Choroid plexus epithelial cell (primary cell): Measurements from ENCODE around the gene ZFP28.

Source experiments
- DNase-seq: peaks from one replicate; pipeline ENCODE4 v3.0.0-alpha.2; 2010; ENCODE audit warnings: low read depth
- H3K4me3 ChIP-seq: 2 replicates; pipeline ENCODE4 v1.5.1; 2011; ENCODE audit warnings: low read depth, mild to moderate bottlenecking, control low read depth, low read length, moderate library complexity
- TF ChIP-seq, protein P1 (sequence below): conservative IDR thresholded peaks from 2 replicates; pipeline ENCODE4 v1.5.1; 2011; ENCODE audit warnings: low read depth, mild to moderate bottlenecking, control low read depth, inconsistent platforms, low read length, moderate library complexity

ZFP28 gene

DNA sequence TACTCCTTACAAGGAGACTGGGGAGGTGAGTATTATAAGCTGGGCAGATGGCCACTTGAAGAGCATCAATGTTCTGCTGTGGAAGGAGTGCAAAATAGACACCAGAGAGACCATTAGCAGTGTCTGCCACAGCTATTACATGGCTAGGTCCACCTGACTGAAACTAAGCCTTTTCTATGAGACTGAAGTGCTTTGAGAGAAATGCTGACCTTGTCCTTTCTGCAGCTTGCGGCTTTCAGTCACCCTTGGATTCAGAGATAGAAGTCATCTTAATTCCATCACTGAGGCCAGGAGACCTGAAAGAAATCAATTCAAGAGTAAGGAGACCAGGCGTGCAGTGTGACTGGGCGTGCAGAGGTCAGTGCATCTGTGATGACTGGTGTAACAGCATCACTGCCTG, 1.3 kb upstream of the ZFP28 start:
- TF ChIP-seq, protein P1, sequence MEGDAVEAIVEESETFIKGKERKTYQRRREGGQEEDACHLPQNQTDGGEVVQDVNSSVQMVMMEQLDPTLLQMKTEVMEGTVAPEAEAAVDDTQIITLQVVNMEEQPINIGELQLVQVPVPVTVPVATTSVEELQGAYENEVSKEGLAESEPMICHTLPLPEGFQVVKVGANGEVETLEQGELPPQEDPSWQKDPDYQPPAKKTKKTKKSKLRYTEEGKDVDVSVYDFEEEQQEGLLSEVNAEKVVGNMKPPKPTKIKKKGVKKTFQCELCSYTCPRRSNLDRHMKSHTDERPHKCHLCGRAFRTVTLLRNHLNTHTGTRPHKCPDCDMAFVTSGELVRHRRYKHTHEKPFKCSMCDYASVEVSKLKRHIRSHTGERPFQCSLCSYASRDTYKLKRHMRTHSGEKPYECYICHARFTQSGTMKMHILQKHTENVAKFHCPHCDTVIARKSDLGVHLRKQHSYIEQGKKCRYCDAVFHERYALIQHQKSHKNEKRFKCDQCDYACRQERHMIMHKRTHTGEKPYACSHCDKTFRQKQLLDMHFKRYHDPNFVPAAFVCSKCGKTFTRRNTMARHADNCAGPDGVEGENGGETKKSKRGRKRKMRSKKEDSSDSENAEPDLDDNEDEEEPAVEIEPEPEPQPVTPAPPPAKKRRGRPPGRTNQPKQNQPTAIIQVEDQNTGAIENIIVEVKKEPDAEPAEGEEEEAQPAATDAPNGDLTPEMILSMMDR, result no peak
- H3K4me3 ChIP-seq, result no peak overlapping the region
- no peak for DNase-seq

DNA sequence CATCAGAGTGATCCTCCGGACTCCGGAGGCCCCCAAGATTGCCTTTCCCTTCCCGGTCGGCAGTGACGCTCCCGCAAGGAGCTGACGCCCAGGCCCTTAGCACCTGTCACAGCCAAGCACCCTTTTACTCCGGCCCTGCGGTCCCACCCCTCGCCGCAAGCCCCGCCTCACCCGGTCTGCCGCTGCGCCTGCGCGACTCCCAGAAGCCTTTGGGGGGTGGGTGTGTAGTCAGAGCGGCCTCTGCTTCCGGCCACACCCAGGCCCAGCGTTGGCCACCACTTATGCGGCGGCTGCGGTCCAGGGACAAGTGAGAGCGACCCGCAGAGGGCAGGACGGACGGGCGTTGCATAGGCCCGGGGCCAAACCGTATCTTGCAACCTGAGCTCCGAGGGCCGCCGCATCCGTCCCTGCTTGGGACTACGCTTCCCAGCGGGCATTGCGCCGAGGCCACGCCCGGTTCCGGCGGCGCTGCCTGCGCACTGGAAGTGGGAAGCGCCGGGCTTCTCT, 441 bp upstream of the ZFP28 start:
- DNase-seq, result peak; percentile 94
- TF ChIP-seq, protein P1, result no peak

DNA sequence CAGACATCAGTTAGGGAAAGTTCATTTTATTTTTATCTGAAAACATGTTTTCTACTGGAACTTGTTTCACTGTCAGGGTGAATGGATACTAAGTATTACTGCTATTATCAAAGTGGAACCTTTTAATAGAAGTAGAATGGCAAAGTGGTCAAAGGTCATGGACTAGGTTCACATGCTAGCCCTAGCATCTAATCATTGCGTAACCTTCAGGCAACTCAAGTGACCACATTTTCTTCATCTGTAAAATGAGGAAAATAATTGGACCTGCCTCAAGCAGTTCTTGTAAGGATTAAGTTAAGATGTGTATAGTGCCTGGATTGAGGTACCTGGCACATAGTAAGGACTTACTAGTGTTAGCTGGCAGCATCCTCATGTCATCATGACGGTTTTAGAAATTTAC, 5.0 kb downstream of the ZFP28 start:
- DNase-seq, result no peak
- TF ChIP-seq, protein P1, result no peak
- no peak overlapping the region for H3K4me3 ChIP-seq

More for the DNA sequence above, 441 bp upstream of the ZFP28 start:
- H3K4me3 ChIP-seq, result peak overlapping the region; percentile 98

DNA sequence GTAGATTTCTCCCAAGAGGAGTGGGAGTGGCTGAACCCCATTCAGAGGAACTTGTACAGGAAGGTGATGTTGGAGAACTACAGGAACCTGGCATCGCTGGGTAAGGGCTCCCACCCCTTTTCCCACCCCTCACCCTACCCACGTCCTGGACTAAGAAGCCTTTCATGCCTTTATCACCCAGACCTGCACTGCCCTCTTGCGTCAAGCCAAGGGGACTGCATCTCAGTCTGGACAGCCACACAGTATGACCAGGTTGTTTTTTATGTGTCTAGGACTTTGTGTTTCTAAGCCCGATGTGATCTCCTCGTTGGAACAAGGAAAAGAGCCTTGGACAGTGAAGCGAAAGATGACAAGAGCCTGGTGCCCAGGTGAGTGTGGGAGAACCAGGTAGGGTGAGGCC, 8.8 kb downstream of the ZFP28 start:
- TF ChIP-seq, protein P1, result peak; percentile 27
- H3K4me3 ChIP-seq, result no peak overlapping the region
- no peak for DNase-seq

DNA sequence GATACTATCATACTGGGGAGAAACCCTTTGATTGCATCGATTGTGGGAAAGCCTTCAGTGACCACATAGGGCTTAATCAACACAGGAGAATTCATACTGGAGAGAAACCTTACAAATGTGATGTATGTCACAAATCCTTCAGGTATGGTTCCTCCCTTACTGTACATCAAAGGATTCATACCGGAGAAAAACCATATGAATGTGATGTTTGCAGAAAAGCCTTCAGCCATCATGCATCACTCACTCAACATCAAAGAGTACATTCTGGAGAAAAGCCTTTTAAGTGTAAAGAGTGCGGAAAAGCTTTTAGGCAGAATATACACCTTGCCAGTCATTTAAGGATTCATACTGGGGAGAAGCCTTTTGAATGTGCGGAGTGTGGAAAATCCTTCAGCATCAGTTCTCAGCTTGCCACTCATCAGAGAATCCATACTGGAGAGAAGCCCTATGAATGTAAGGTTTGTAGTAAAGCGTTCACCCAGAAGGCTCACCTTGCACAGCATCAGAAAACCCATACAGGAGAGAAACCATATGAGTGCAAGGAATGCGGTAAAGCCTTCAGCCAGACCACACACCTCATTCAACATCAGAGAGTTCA, 15.6 kb downstream of the ZFP28 start:
- H3K4me3 ChIP-seq, result no peak overlapping the region
- TF ChIP-seq, protein P1, result no peak
- DNase-seq, result peak; percentile 12

DNA sequence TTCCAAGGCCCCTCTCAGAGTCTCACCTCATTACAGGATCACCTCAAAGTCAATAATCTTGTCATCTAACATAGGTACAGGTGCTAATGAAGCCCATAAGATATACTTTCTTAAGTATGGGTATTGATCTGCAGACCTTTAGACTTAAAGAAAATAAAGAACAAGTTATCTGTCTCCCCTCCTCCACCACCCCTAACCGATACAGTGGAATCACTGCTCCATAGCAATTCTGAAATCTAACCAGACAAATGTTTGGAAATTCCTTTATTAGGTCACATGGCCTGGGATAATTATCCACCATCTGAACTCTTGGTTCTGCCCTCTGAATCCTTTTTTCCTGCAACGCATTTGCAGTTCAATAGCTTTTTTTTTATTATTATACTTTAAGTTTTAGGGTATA, 24.0 kb downstream of the ZFP28 start:
- DNase-seq, result no peak
- TF ChIP-seq, protein P1, result no peak
- no peak overlapping the region for H3K4me3 ChIP-seq

DNA sequence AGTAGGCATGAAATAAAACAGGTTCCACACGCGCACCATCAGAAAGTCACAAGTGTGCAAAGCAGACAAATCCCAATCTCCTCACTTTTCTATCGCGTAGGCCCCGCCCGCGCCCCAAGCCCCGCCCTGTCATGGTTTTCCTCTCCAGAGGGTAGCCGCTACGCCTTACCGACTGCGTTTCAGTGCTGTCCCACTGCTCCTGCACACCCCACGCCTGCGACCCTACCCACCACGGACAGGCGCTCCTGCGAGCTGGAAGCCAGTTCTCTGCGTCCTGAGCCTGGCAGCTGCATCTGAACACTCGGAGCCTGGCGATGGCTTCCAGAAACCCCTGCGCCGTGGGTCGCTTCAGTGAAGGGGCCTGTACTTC, 28.1 kb downstream of the ZFP28 start:
- DNase-seq, result peak; percentile 34
- TF ChIP-seq, protein P1, result no peak
- peak overlapping the region; percentile 98 for H3K4me3 ChIP-seq
